H1 (cell line): Measurements from ENCODE around the gene TGFBR2. TPM values are rescaled to one million over a fixed set of nuclear protein-coding genes. Genes with fewer than 3 reads are reported as not detected.

Source experiments
- CTCF ChIA-PET: fragments of 300-600 bp; sonication (Branson Sonifier 250); formaldehyde crosslinking; loops from one replicate; lab custom pipeline; 2021; ENCODE audit not compliant: partially characterized antibody; lab: Charles Lee
- POLR2A ChIA-PET: fragments of 300-600 bp; sonication (Branson Sonifier 250); formaldehyde crosslinking; loops from one replicate; lab custom pipeline; 2021; ENCODE audit warnings: inconsistent platforms; ENCODE audit not compliant: partially characterized antibody; lab: Charles Lee
- DNase-seq, 2 experiments: peaks; one replicate each; pipeline versions ENCODE4 v3.0.0 to v3.0.0-alpha.2; 2010 to 2022; ENCODE audit warnings: low spot score in 2 of 2, low read depth in 1 of 2, mixed read lengths in 1 of 2
- FAIRE-seq: peaks from 2 replicates; lab custom pipeline; 2011; peaks lifted over from hg19 to GRCh38; lab: Jason Lieb, UNC
- H2AFZ ChIP-seq: 2 replicates; pipeline ENCODE4 v1.8.1; 2012; ENCODE audit warnings: low read length, inconsistent platforms
- H2AK5ac ChIP-seq: 2 replicates; pipeline ENCODE4 v1.6.1; 2013; ENCODE audit warnings: low read depth, low read length
- H2BK120ac ChIP-seq: replicated peaks from 2 replicates; pipeline ENCODE3; 2013; ENCODE audit warnings: low read depth, low read length, inconsistent platforms
- H2BK12ac ChIP-seq: 2 replicates; pipeline ENCODE4 v1.6.1; 2013; ENCODE audit warnings: low read depth, low read length
- H2BK15ac ChIP-seq: 2 replicates; pipeline ENCODE4 v1.6.1; 2013; ENCODE audit warnings: low read length
- H2BK20ac ChIP-seq: 2 replicates; pipeline ENCODE4 v1.6.1; 2013; ENCODE audit warnings: low read length
- H2BK5ac ChIP-seq: 2 replicates; pipeline ENCODE4 v1.6.1; 2013; ENCODE audit warnings: low read depth, low read length
- H3K14ac ChIP-seq: 2 replicates; pipeline ENCODE4 v1.6.1; 2013; ENCODE audit warnings: inconsistent platforms; ENCODE audit not compliant: insufficient read length
- H3K18ac ChIP-seq: 2 replicates; pipeline ENCODE4 v1.6.1; 2013; ENCODE audit warnings: low read length; ENCODE audit errors: extremely low read depth
- H3K23ac ChIP-seq: 2 replicates; pipeline ENCODE4 v1.6.1; 2013; ENCODE audit warnings: inconsistent platforms; ENCODE audit not compliant: insufficient read length
- H3K23me2 ChIP-seq: 2 replicates; pipeline ENCODE4 v1.6.1; 2013; ENCODE audit warnings: low read depth, low read length
- H3K27ac ChIP-seq: 2 replicates; pipeline ENCODE4 v1.6.1; 2011; ENCODE audit warnings: low read depth, low read length, inconsistent platforms
- H3K27me3 ChIP-seq, 4 experiments: replicated peaks in 1 of 4; 1 replicate in 1 of 4; 2 replicates in 3 of 4; pipeline versions ENCODE4 v1.6.1 to v1.8.1; 2011 to 2013; ENCODE audit warnings: low read length in 3 of 4, mild to moderate bottlenecking in 3 of 4, inconsistent platforms in 2 of 4, mixed read lengths in 2 of 4, moderate library complexity in 1 of 4; ENCODE audit not compliant: control insufficient read depth in 3 of 4, insufficient read depth in 3 of 4; ENCODE audit errors: extremely low read depth in 1 of 4
- H3K36me3 ChIP-seq, 4 experiments: 2 replicates each; pipeline versions ENCODE4 v1.6.1 to v1.8.1; 2011 to 2013; ENCODE audit warnings: mild to moderate bottlenecking in 4 of 4, low read length in 3 of 4, moderate library complexity in 2 of 4, control low read depth in 1 of 4, inconsistent platforms in 1 of 4; ENCODE audit not compliant: insufficient read depth in 4 of 4, control insufficient read depth in 2 of 4
- H3K4ac ChIP-seq: replicated peaks from 2 replicates; pipeline ENCODE3; 2013; ENCODE audit warnings: low read length, low read depth, mixed read lengths, inconsistent platforms; ENCODE audit not compliant: insufficient read length
- H3K4me1 ChIP-seq, 4 experiments: replicated peaks in 1 of 4; 1 replicate in 1 of 4; 2 replicates in 3 of 4; pipeline versions ENCODE4 v1.6.1 to v1.8.1; 2011 to 2013; ENCODE audit warnings: low read length in 3 of 4, inconsistent platforms in 2 of 4, mixed read lengths in 1 of 4; ENCODE audit not compliant: insufficient read depth in 4 of 4, control insufficient read depth in 3 of 4
- H3K4me2 ChIP-seq, 2 experiments: 2 replicates each; pipeline versions ENCODE4 v1.6.1 to v1.8.1; 2011 to 2013; ENCODE audit warnings: low read depth in 2 of 2, low read length in 2 of 2, control low read depth in 1 of 2, inconsistent platforms in 1 of 2, mild to moderate bottlenecking in 1 of 2; ENCODE audit not compliant: insufficient read depth in 1 of 2
- H3K4me3 ChIP-seq, 4 experiments: fragments of 200-600, 300-600 bp in 1 of 4; sonication (generic), shearing (Covaris generic), sonication (Bioruptor Twin) in 1 of 4; 2 replicates each; pipeline versions ENCODE4 v1.5.1 to v1.8.1; 2011 to 2016; ENCODE audit warnings: low read length in 4 of 4, low read depth in 3 of 4, control low read depth in 2 of 4, inconsistent platforms in 2 of 4, mild to moderate bottlenecking in 2 of 4, mixed read lengths in 1 of 4, moderate library complexity in 1 of 4; ENCODE audit not compliant: insufficient read depth in 2 of 4; ENCODE audit errors: extremely low read depth in 1 of 4
- H3K56ac ChIP-seq: replicated peaks from 2 replicates; pipeline ENCODE3; 2013; ENCODE audit warnings: low read depth, mild to moderate bottlenecking, mixed read lengths, low read length, inconsistent platforms; ENCODE audit not compliant: insufficient read length
- H3K79me1 ChIP-seq: 2 replicates; pipeline ENCODE4 v1.6.1; 2013; ENCODE audit warnings: low read depth, low read length, control low read depth
- H3K79me2 ChIP-seq, 2 experiments: 2 replicates each; pipeline versions ENCODE4 v1.6.1 to v1.8.1; 2012 to 2013; ENCODE audit warnings: low read length in 2 of 2, mild to moderate bottlenecking in 2 of 2, inconsistent platforms in 1 of 2; ENCODE audit not compliant: insufficient read depth in 2 of 2, control insufficient read depth in 1 of 2
- H3K9ac ChIP-seq, 4 experiments: replicated peaks in 1 of 4; 1 replicate in 1 of 4; 2 replicates in 3 of 4; pipeline versions ENCODE4 v1.6.1 to v1.8.1; 2011 to 2013; ENCODE audit warnings: low read depth in 3 of 4, low read length in 3 of 4, control low read depth in 2 of 4, mild to moderate bottlenecking in 2 of 4, moderate library complexity in 2 of 4, inconsistent platforms in 1 of 4; ENCODE audit errors: extremely low read depth in 1 of 4
- H3K9me3 ChIP-seq, 2 experiments: 2 replicates each; pipeline versions ENCODE4 v1.6.1 to v1.8.1; 2012 to 2013; ENCODE audit warnings: mild to moderate bottlenecking in 2 of 2, moderate library complexity in 2 of 2, control low read depth in 1 of 2, inconsistent platforms in 1 of 2, low read depth in 1 of 2, low read length in 1 of 2, mixed read lengths in 1 of 2; ENCODE audit not compliant: insufficient read depth in 2 of 2
- H4K20me1 ChIP-seq, 2 experiments: replicated peaks in 1 of 2; 2 replicates each; pipeline versions ENCODE3 to v1.8.1; 2011 to 2013; ENCODE audit warnings: inconsistent platforms in 2 of 2, low read length in 2 of 2, mild to moderate bottlenecking in 1 of 2; ENCODE audit not compliant: insufficient read depth in 2 of 2, control insufficient read depth in 1 of 2
- H4K5ac ChIP-seq: 2 replicates; pipeline ENCODE4 v1.6.1; 2013; ENCODE audit warnings: low read length, low read depth, mixed read lengths, inconsistent platforms; ENCODE audit not compliant: insufficient read length
- H4K8ac ChIP-seq: 2 replicates; pipeline ENCODE4 v1.8.0; 2013; ENCODE audit warnings: mild to moderate bottlenecking, moderate library complexity, low read length, inconsistent platforms; ENCODE audit not compliant: insufficient read depth; ENCODE audit errors: extremely low read depth
- H4K91ac ChIP-seq: replicated peaks from 2 replicates; pipeline ENCODE3; 2013; ENCODE audit warnings: low read length, mixed read lengths, inconsistent platforms; ENCODE audit not compliant: insufficient read length
- BRCA1 ChIP-seq: IDR thresholded peaks from 2 replicates; pipeline ENCODE4 v1.6.1; 2012; ENCODE audit warnings: low read depth, low read length, improper control_type of control experiment
- CBX8 ChIP-seq: fragments of 300-800, 300-1000 bp; sonication (generic); IDR thresholded peaks from 2 replicates; pipeline ENCODE4 v1.7.1; 2016; ENCODE audit warnings: low read depth, low read length, borderline replicate concordance
- GTF2F1 ChIP-seq: IDR thresholded peaks from 2 replicates; pipeline ENCODE4 v1.6.1; 2012; ENCODE audit warnings: low read depth, low read length, improper control_type of control experiment, borderline replicate concordance
- MAFK ChIP-seq: IDR thresholded peaks from 2 replicates; pipeline ENCODE4 v1.6.1; 2012; ENCODE audit warnings: low read depth, mild to moderate bottlenecking, improper control_type of control experiment, low read length
- PHF8 ChIP-seq: fragments of 200-600 bp; sonication (generic); conservative IDR thresholded peaks from 2 replicates; pipeline ENCODE4 v1.7.1; 2012; ENCODE audit warnings: low read depth, mild to moderate bottlenecking, inconsistent platforms, low read length, moderate library complexity
- RBBP5 ChIP-seq: IDR thresholded peaks from 2 replicates; pipeline ENCODE4 v1.7.1; 2012; ENCODE audit warnings: low read depth, mild to moderate bottlenecking, inconsistent platforms, low read length, moderate library complexity, borderline replicate concordance
- SIX5 ChIP-seq: IDR thresholded peaks from 2 replicates; pipeline ENCODE4 v1.6.1; 2011; ENCODE audit warnings: mild to moderate bottlenecking, low read depth, low read length
- SP2 ChIP-seq: IDR thresholded peaks from 2 replicates; pipeline ENCODE4 v1.6.1; 2012; ENCODE audit warnings: mild to moderate bottlenecking, low read length, inconsistent platforms
- SRF ChIP-seq: IDR thresholded peaks from 2 replicates; pipeline ENCODE4 v1.6.1; 2011; ENCODE audit warnings: mild to moderate bottlenecking, low read depth, low read length, moderate library complexity
- TAF1 ChIP-seq: IDR thresholded peaks from 2 replicates; pipeline ENCODE4 v1.6.1; 2011; ENCODE audit warnings: mild to moderate bottlenecking, low read depth, low read length
- YY1 ChIP-seq: IDR thresholded peaks from 2 replicates; pipeline ENCODE4 v1.6.1; 2011; ENCODE audit warnings: low read depth, mild to moderate bottlenecking, low read length
- WGBS, 2 experiments: shearing (Covaris generic) in 1 of 2; methylation state at CpG; one replicate each; pipeline versions ENCODE4 v1.1.6 to v1.1.7; 2013 to 2015; ENCODE audit warnings: low lambda C conversion rate in 2 of 2, mixed read lengths in 2 of 2, inconsistent platforms in 1 of 2, low coverage in 1 of 2, missing lambda C conversion rate in 1 of 2; ENCODE audit not compliant: insufficient replicate concordance in 2 of 2, insufficient coverage in 1 of 2, insufficient read length in 1 of 2; ENCODE audit errors: extremely low coverage in 1 of 2, missing lambda C conversion rate in 1 of 2; 5-methylcytosine and 5-hydroxymethylcytosine counted together
- polyA plus RNA-seq, 7 experiments: library from polyadenylated mRNA; depleted of rRNA in 3 of 7; stranded (reverse) in 5 of 7; unstranded in 2 of 7; fragments of >200 nt in 5 of 7; fragments of 200-250 nt in 2 of 7; gene quantifications; 1 replicate in 5 of 7; 2 replicates in 1 of 7; 4 replicates in 1 of 7; pipeline versions ENCODE4 v1.2.1 to v1.2.3, GENCODE V29; 2011 to 2013; ENCODE audit warnings: missing spikeins in 2 of 7, mixed read lengths in 2 of 7
- total RNA-seq: library from RNA; stranded (reverse); fragmentation: NEBNext Ultra II Directional; extraction: Animal tissue kit (Norgen Biotek cat#: 25700); gene quantifications from 2 replicates; pipeline ENCODE4 v1.2.1, GENCODE V29; 2021

Gene TGFBR2
- total and polyA plus RNA-seq, 2 of the 8 experiments (the other 6 are each of a cell fraction or from before 2014, with no cell fraction given): 4.2 to 7.4 TPM

- Histone ChIP-seq H3K27ac (no peak overlapping the region), H3K14ac (no peak overlapping the region), H3K18ac (no peak overlapping the region), H2BK120ac (no peak overlapping the region), H4K91ac (no peak overlapping the region), H2BK15ac (no peak overlapping the region), H3K9ac (no peak overlapping the region), H2AK5ac (no peak overlapping the region), H4K5ac (no peak overlapping the region), H3K79me1 (peaks cover 7% of the 10 kb centered on the region), H3K4me2 (no peak overlapping the region), H3K4ac (no peak overlapping the region), H2BK12ac (no peak overlapping the region), H3K56ac (no peak overlapping the region), H2BK20ac (no peak overlapping the region), H3K9me3 (no peaks in the 10 kb centered on the region), H3K79me2 (peaks cover 0 to 18% of the 10 kb centered on the region in 2 experiments; a peak in 3 of 4 replicates), H2BK5ac (no peak overlapping the region), H3K27me3 (peaks cover 0 to 3% (median 0%) of the 10 kb centered on the region in 4 experiments; a peak in 1 of 7 replicates), H4K8ac (no peak overlapping the region), H3K4me1 (peaks cover 0 to 1% (median 0%) of the 10 kb centered on the region in 4 experiments; a peak in 4 of 7 replicates), H2AFZ (no peak overlapping the region), H3K4me3 (no peak overlapping the region), H3K36me3 (no peaks in the 10 kb centered on the region), H3K23me2 (peaks cover 6% of the 10 kb centered on the region; the same call in 1 of the 2 replicates), H4K20me1 (peaks cover 0 to 3% of the 10 kb centered on the region in 2 experiments), H3K23ac (no peak overlapping the region)
- ChIA-PET CTCF (no interaction called here), POLR2A (no interaction called here)
- DNase-seq: no peak
- WGBS, 2 experiments: 85% methylated on average over 3 of the region's 3 CpGs; no CpG with 5 or more reads in 1 of the 2 experiments
- FAIRE-seq: no peak
- TF ChIP-seq YY1: no peak
- no peak for TF ChIP-seq SRF
- no peak for TF ChIP-seq CBX8
- no peak for TF ChIP-seq GTF2F1
- no peak for TF ChIP-seq SP2
- no peak for TF ChIP-seq SIX5
- TF ChIP-seq RBBP5: no peak
- TF ChIP-seq TAF1: no peak
- no peak for TF ChIP-seq PHF8
- TF ChIP-seq BRCA1: no peak
- TF ChIP-seq MAFK: no peak
These were observed 2.3 kb upstream of the TGFBR2 start for GRCh38 chr3:30604093-30604492.
